Stimulated activated memory B cell treated with anti-CD40 and anti-IgM and Interleukin-4, amounts not matched to agents 10 μg/mL and 1 μg/mL and 100 μg/mL, for 72 hours (primary cell): ENCODE results near the gene ATP6V1B1.

Experiments used
- ATAC-seq: fragments of 150-1000 bp; cut with Tn5 transposase; 2 replicates; pipeline ENCODE4 v1.10.0; 2021
- H3K27ac Mint-ChIP-seq: one replicate; pipeline ENCODE4 v1.8.0; 2022; ENCODE audit warnings: mild to moderate bottlenecking, mixed read lengths
- H3K27me3 Mint-ChIP-seq: one replicate; pipeline ENCODE4 v1.8.0; 2022; ENCODE audit warnings: mixed read lengths
- H3K36me3 Mint-ChIP-seq: one replicate; pipeline ENCODE4 v1.8.0; 2022; ENCODE audit warnings: mixed read lengths
- H3K4me1 Mint-ChIP-seq: one replicate; pipeline ENCODE4 v1.8.0; 2022; ENCODE audit warnings: mixed read lengths
- H3K4me3 Mint-ChIP-seq: one replicate; pipeline ENCODE4 v1.8.0; 2022; ENCODE audit warnings: mild to moderate bottlenecking, moderate library complexity, mixed read lengths
- H3K9me3 Mint-ChIP-seq: one replicate; pipeline ENCODE4 v1.8.0; 2022; ENCODE audit warnings: mixed read lengths

The ATP6V1B1 gene

GRCh38 chr2:70935468-70936164, at the start of gene ATP6V1B1:
Gene ATP6V1B1 (plus strand): TSS chr2:70935900. CDS start chr2:70935955, 55 bp downstream.
- Mint-ChIP-seq H3K9me3 (no peaks in the 10 kb centered on the region), H3K4me3 (no peak within 1 kb of the TSS), H3K27me3 (peaks cover 29% of the 10 kb centered on the region), H3K36me3 (no peaks in the 10 kb centered on the region), H3K27ac (no peak within 1 kb of the TSS), H3K4me1 (peaks cover 7% of the 10 kb centered on the region)
- ATAC-seq, result no peak

- H3K4me3 Mint-ChIP-seq, result no peak overlapping the region
- no peak for ATAC-seq
- peaks cover 6% of the 10 kb centered on the region for H3K9me3 Mint-ChIP-seq
- H3K36me3 Mint-ChIP-seq, result no peaks in the 10 kb centered on the region
- peaks cover 86% of the 10 kb centered on the region for H3K27me3 Mint-ChIP-seq
- peaks cover 33% of the 10 kb centered on the region for H3K4me1 Mint-ChIP-seq
- H3K27ac Mint-ChIP-seq, result no peak overlapping the region
These were observed 49.1 kb upstream of the ATP6V1B1 start for GRCh38 chr2:70886541-70886987.

GRCh38 chr2:70887208-70887549, 48.5 kb upstream of the ATP6V1B1 start:
- Mint-ChIP-seq H3K27ac (no peak overlapping the region), H3K4me3 (peak overlapping the region; percentile 71), H3K36me3 (no peaks in the 10 kb centered on the region), H3K9me3 (peaks cover 6% of the 10 kb centered on the region), H3K27me3 (peaks cover 86% of the 10 kb centered on the region), H3K4me1 (peaks cover 33% of the 10 kb centered on the region)
- no peak for ATAC-seq

GRCh38 chr2:70887550-70888246, 48.0 kb upstream of the ATP6V1B1 start:
- Mint-ChIP-seq H3K4me1 (peaks cover 33% of the 10 kb centered on the region), H3K9me3 (peaks cover 6% of the 10 kb centered on the region), H3K4me3 (peak overlapping the region; percentile 71), H3K27me3 (peaks cover 86% of the 10 kb centered on the region), H3K27ac (no peak overlapping the region), H3K36me3 (no peaks in the 10 kb centered on the region)
- no peak for ATAC-seq

- Mint-ChIP-seq H3K36me3 (no peaks in the 10 kb centered on the region), H3K27ac (peak overlapping the region; percentile 22), H3K27me3 (peaks cover 86% of the 10 kb centered on the region), H3K4me1 (peaks cover 33% of the 10 kb centered on the region), H3K4me3 (peak overlapping the region; percentile 71), H3K9me3 (peaks cover 6% of the 10 kb centered on the region)
- ATAC-seq, result no peak
These were observed 47.3 kb upstream of the ATP6V1B1 start for GRCh38 chr2:70888366-70888922.

- no peaks in the 10 kb centered on the region for H3K36me3 Mint-ChIP-seq
- no peak for ATAC-seq
These were observed 46.6 kb upstream of the ATP6V1B1 start for GRCh38 chr2:70888923-70889715.

GRCh38 chr2:70889716-70890037, 46.0 kb upstream of the ATP6V1B1 start:
- ATAC-seq, result no peak
- Mint-ChIP-seq H3K27ac (no peak overlapping the region), H3K4me1 (peaks cover 33% of the 10 kb centered on the region), H3K9me3 (peaks cover 6% of the 10 kb centered on the region), H3K4me3 (no peak overlapping the region), H3K36me3 (no peaks in the 10 kb centered on the region), H3K27me3 (peaks cover 86% of the 10 kb centered on the region)

More at GRCh38 chr2:70888923-70889715, 46.6 kb upstream of the ATP6V1B1 start:
- Mint-ChIP-seq H3K27me3 (peaks cover 86% of the 10 kb centered on the region), H3K4me1 (peaks cover 33% of the 10 kb centered on the region), H3K4me3 (peak overlapping the region; percentile 68), H3K9me3 (peaks cover 6% of the 10 kb centered on the region), H3K27ac (peak overlapping the region; percentile 22)

- Mint-ChIP-seq H3K4me1 (peaks cover 33% of the 10 kb centered on the region), H3K27ac (no peak overlapping the region), H3K9me3 (peaks cover 6% of the 10 kb centered on the region), H3K36me3 (no peaks in the 10 kb centered on the region), H3K27me3 (peaks cover 91% of the 10 kb centered on the region), H3K4me3 (no peak overlapping the region)
- no peak for ATAC-seq
These were observed 45.1 kb upstream of the ATP6V1B1 start for GRCh38 chr2:70890469-70891065.

GRCh38 chr2:70891572-70892357, 43.9 kb upstream of the ATP6V1B1 start:
- no peak overlapping the region for H3K4me3 Mint-ChIP-seq
- peaks cover 40% of the 10 kb centered on the region for H3K4me1 Mint-ChIP-seq
- H3K9me3 Mint-ChIP-seq, result peaks cover 6% of the 10 kb centered on the region
- ATAC-seq, result no peak
- H3K27ac Mint-ChIP-seq, result no peak overlapping the region
- no peaks in the 10 kb centered on the region for H3K36me3 Mint-ChIP-seq
- H3K27me3 Mint-ChIP-seq, result peaks cover 95% of the 10 kb centered on the region

GRCh38 chr2:70892750-70893149, 43.0 kb upstream of the ATP6V1B1 start:
- peaks cover 5% of the 10 kb centered on the region for H3K9me3 Mint-ChIP-seq
- peaks cover 38% of the 10 kb centered on the region for H3K4me1 Mint-ChIP-seq
- peaks cover 95% of the 10 kb centered on the region for H3K27me3 Mint-ChIP-seq
- H3K4me3 Mint-ChIP-seq, result no peak overlapping the region
- no peak for ATAC-seq
- no peaks in the 10 kb centered on the region for H3K36me3 Mint-ChIP-seq
- no peak overlapping the region for H3K27ac Mint-ChIP-seq

- no peak overlapping the region for H3K27ac Mint-ChIP-seq
- H3K4me3 Mint-ChIP-seq, result no peak overlapping the region
These were observed 42.5 kb upstream of the ATP6V1B1 start for GRCh38 chr2:70893186-70893585.

GRCh38 chr2:70894765-70895164, 40.9 kb upstream of the ATP6V1B1 start:
- ATAC-seq, result no peak
- no peak overlapping the region for H3K27ac Mint-ChIP-seq
- H3K27me3 Mint-ChIP-seq, result peaks cover 95% of the 10 kb centered on the region
- H3K9me3 Mint-ChIP-seq, result no peaks in the 10 kb centered on the region
- no peaks in the 10 kb centered on the region for H3K36me3 Mint-ChIP-seq
- H3K4me1 Mint-ChIP-seq, result peaks cover 32% of the 10 kb centered on the region
- no peak overlapping the region for H3K4me3 Mint-ChIP-seq

More at GRCh38 chr2:70893186-70893585, 42.5 kb upstream of the ATP6V1B1 start:
- ATAC-seq, result no peak
- Mint-ChIP-seq H3K4me1 (peaks cover 34% of the 10 kb centered on the region), H3K27me3 (peaks cover 95% of the 10 kb centered on the region), H3K9me3 (peaks cover 3% of the 10 kb centered on the region), H3K36me3 (no peaks in the 10 kb centered on the region)

- no peak overlapping the region for H3K27ac Mint-ChIP-seq
- no peak for ATAC-seq
- H3K36me3 Mint-ChIP-seq, result no peaks in the 10 kb centered on the region
- no peak overlapping the region for H3K4me3 Mint-ChIP-seq
- H3K4me1 Mint-ChIP-seq, result peaks cover 37% of the 10 kb centered on the region
- no peaks in the 10 kb centered on the region for H3K9me3 Mint-ChIP-seq
- peaks cover 96% of the 10 kb centered on the region for H3K27me3 Mint-ChIP-seq
These were observed 40.5 kb upstream of the ATP6V1B1 start for GRCh38 chr2:70895249-70895648.

GRCh38 chr2:70895998-70896764, 39.5 kb upstream of the ATP6V1B1 start:
- Mint-ChIP-seq H3K4me3 (no peak overlapping the region), H3K36me3 (no peaks in the 10 kb centered on the region), H3K4me1 (peaks cover 43% of the 10 kb centered on the region), H3K27me3 (peaks cover 96% of the 10 kb centered on the region), H3K27ac (no peak overlapping the region), H3K9me3 (no peaks in the 10 kb centered on the region)
- no peak for ATAC-seq
